ENCODE measurements around the gene LARGE1.

DNA sequence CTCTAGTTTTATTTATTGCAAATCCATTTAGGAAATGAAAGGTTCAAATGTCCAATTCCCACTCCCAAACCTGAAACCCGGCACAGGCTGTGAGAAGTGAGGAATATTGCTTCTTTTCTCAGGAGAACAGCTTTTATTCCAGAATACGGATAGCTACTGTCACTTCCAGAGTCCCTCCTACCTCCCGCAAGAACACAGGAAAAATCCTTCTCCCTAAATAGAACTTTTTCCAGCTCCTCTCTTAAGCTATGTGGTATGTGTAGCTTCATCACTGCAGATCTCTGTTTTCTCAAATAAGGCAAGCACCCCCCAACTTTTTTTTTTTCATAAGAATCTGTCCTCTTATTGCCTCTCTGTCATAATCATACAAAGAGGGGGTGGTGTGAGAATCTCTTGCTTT, 126.8 kb downstream of the LARGE1 start:
- TF ChIP-seq, protein P1, sequence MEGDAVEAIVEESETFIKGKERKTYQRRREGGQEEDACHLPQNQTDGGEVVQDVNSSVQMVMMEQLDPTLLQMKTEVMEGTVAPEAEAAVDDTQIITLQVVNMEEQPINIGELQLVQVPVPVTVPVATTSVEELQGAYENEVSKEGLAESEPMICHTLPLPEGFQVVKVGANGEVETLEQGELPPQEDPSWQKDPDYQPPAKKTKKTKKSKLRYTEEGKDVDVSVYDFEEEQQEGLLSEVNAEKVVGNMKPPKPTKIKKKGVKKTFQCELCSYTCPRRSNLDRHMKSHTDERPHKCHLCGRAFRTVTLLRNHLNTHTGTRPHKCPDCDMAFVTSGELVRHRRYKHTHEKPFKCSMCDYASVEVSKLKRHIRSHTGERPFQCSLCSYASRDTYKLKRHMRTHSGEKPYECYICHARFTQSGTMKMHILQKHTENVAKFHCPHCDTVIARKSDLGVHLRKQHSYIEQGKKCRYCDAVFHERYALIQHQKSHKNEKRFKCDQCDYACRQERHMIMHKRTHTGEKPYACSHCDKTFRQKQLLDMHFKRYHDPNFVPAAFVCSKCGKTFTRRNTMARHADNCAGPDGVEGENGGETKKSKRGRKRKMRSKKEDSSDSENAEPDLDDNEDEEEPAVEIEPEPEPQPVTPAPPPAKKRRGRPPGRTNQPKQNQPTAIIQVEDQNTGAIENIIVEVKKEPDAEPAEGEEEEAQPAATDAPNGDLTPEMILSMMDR (IDR thresholded peaks at IDR 0.05): no peak
- TF ChIP-seq POLR2A (IDR thresholded peaks at IDR 0.05): no peak
